Measurements from ENCODE around the gene ADAMTS15.

The ADAMTS15 gene

DNA sequence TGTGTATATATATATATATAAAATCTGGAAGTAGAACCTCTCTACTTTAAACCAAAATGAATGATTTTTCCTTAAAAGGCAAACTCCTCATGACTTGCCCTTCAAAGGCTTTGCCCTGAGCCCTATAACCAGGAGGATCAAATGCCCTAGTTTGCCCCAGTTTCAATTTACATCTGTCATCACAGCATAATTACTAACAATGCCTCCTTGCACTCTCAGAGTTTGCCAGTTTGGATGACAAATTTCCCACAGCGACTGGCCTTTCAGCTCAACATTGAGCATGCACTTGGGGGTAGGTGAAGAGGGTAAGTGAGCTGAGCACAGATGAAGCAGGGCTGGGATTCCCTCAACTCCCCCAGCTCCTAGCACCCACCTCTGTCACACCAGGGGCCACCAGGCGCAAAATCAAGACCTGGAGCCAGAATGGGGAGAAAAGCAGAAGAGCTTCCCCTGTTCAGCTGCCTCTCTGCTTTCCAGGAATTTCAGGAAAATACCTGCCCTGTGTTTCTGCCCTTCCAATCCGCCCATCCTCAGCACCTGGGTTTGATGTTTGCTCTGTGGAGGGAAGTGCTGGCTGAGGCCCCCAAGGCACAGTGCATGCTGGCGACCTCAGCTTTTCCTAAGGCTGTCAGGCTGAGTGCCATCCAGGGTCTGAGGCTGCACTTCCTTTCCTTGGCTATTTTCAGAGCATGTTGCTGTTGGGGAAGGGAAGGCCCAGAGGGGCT, 67.5 kb downstream of the ADAMTS15 start:
- DNase-seq = no peak

DNA sequence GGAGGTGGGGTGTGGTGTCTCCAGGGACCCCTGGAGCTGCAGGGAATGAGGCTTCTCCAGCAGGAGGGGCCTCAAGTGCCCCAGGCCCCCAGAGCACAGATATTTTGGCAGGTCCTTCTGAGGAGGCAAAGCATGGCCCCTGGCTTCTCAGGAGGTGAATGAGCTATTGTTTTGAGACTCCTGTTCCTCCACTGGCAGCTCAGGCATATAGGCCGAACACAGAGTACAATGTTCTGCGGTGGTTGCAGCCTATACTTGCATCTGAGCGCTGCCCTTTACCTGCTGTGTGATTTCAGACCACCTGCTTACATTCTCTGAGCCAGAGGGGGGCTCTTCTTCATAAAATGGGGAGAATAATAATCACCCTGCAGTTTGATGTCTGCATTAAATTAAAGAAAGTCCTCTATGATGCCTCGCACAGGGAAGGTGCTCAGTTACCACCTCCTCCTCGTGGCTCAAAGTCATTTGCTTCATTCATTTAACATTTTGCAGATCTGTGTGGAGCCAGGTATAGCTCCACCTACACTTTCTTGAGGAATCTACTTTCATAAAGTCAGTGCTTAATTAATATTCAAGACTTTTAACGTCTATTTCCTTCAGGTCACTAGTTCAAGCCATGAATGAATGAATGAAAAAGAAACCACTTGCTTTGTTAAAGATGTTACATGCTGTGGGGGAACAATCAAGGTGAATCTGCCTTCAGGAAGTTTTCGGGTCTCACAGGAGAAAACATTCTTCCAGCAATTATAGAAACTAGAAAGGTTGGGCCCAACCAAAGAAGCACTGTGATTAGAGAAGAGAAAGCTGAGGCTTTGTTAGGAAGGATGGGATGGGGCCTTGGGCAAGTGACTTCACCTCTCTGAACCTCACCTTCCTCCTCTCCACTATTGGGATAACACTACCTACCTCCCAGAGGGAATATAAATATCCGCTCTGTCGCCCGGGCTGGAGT, 68.4 kb downstream of the ADAMTS15 start:
- no peak for DNase-seq

DNA sequence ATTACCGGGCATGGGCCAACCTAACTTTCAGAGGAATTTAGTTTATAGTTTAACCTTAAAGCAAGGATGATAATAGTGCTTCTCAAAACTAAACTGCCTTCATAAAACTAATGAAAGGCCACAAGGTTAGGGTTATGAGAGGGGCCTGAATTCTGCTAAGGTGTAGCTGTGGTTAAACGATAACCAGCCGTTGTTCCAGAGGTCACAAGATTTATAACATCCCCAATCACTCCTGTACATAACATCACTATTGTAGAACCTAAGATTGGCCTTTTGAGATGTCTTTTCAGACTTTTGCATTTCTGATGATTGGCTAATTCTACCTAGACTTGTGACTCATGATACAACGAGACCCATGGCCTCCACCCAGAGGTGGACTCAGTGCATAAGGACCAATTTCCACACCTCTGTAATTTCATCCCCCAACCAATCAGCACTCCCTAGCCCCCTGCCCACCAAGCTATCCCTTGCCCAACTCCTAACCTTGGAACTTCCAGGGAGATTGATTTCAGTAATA, 69.8 kb downstream of the ADAMTS15 start:
- no peak for DNase-seq

DNA sequence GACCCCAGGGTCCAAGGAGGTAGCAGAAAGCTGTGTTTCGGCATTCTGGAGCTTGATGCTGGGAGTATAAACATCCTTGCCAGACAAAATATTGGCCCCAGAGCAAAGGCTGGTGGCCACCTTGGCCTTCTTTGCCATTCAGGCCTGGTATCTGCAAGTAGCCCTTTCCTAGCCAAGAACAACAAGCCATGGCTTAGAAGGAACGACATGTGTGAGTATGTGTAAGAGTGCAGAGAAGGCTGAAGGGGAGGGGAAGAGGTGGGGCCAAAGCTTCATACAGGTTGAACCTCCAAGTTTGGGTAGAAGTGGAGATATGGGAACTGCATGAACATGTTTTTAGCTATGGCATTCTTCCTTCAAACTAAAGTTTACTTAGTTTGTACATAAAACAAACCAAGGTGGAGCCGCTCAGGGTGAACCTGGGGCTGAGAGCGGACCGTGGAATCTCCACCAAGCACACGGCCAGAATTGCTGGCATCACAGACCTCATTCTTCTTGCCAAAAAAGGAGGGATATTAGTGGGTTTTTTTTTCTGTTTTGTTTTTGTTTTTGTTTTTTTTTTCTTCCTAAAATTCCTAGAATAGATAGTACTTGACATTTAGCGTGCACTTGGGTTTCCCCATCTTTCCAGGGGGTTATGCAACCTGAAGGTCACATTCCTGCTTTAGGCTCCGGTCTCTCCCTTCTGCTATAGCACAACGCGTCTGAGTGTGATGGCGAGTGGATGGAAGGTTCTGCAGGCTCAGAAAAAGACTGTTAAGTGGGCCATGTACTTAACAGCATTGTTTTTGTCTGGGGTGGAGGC, 70.9 kb downstream of the ADAMTS15 start:
- no peak for DNase-seq

DNA sequence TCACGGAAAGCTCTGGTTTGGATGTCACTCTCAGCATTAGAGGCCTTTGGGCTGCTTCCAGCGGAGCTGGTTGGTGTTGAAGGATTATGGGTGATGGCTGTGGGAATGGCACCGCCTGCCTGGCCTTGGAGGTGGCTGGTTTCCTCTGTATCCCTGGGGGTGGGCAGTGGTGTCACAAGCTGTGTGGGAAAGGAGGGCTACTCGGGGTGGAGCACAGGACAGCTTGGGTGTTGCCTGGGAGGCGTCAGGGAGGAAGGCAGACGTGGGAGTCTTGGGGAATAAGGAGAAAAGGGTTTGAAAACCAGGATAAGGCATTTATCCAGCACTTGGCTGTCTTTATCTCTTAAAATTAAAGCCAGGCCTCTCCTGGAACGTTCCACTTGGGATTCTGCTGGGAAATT, 71.8 kb downstream of the ADAMTS15 start:
- no peak for DNase-seq

GRCh38 chr11:130522284-130522961, 74.0 kb downstream of the ADAMTS15 start:
- no peak for DNase-seq

GRCh38 chr11:130523166-130523565, 74.7 kb downstream of the ADAMTS15 start:
- no peak for DNase-seq

DNA sequence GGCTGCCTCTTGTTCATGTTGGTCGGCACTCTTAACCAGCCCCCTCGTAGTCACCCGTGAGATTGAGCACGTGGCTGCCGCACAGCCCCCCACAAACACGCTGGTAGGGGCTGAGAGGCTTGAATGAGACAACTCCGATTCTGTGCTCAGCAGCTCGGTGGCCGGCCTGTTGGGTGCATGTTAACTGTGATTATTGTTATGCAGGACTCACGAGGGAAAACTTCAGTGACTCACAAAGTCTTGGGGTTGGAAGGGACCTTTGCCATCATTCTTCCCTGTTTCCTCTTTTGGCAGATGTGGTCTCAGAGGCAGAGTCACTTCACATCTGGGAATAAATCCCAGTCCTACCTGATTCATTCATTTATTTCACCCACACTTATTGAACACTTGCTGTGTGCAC, 75.2 kb downstream of the ADAMTS15 start:
- no peak for DNase-seq

GRCh38 chr11:130524132-130524790, 75.8 kb downstream of the ADAMTS15 start:
- DNase-seq = no peak

- no peak for DNase-seq
Measured at GRCh38 chr11:130525307-130525706, 76.9 kb downstream of the ADAMTS15 start.

Measured in CD4-positive, alpha-beta T cell treated with Interleukin-1 beta for 1 hour (primary cell).